HG02840 (cell line): ENCODE results near the gene IBSP.

ENCODE experiments used
- ATAC-seq: cut with Tn5 transposase; IDR thresholded peaks from one replicate; pipeline ENCODE4 v1.9.1; 2021; ENCODE audit warnings: mild to moderate bottlenecking, moderate library complexity, moderate number of reproducible peaks; ENCODE audit not compliant: unreplicated experiment, low FRiP score

Gene IBSP

DNA sequence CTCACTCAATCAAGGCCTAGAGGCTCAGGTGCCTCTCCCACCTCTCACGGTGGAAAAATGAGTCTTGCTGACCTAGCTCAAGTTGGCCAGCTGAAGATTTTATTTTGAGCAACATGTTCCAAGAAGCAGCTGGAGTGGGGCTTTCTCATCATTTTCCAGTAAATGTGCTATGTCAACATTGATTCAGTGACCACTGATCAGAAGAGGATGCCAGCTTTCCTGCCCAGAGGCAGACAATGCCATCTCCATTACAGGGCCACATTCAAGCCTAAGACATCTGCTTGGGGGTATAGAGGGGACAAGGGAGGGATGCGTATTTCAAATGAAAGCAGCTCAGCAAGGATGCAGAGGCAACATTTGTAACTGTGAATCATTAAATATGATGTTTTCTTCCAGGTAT is 36.4 kb downstream of the IBSP start:
- ATAC-seq = no peak

GRCh38 chr4:87838205-87838604 is 38.9 kb downstream of the IBSP start:
- ATAC-seq = no peak

- ATAC-seq = peak; percentile 75
Measured at GRCh38 chr4:87838890-87839591, 39.7 kb downstream of the IBSP start.

GRCh38 chr4:87839592-87839946 is 40.2 kb downstream of the IBSP start:
- no peak for ATAC-seq

GRCh38 chr4:87840149-87840548 is 40.8 kb downstream of the IBSP start:
- no peak for ATAC-seq

DNA sequence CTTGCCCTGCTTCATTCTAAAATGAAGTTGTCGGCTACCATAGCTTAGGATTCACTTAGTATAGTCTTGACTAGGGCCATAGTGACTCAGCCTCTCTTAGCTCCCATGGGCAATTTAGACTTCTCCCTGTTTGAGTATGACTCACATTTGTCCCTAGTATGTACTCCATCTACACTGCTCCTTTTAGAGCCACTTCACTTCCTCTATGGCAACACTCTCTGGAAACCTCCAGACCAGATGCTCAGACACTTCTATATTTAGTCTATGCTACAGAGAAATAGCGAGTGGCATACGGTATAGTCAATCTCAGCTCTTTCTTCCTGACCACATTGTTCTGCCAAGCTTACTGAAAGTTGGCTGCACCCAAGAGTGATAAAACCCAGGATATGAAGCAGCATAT is 44.6 kb downstream of the IBSP start:
- ATAC-seq = no peak

DNA sequence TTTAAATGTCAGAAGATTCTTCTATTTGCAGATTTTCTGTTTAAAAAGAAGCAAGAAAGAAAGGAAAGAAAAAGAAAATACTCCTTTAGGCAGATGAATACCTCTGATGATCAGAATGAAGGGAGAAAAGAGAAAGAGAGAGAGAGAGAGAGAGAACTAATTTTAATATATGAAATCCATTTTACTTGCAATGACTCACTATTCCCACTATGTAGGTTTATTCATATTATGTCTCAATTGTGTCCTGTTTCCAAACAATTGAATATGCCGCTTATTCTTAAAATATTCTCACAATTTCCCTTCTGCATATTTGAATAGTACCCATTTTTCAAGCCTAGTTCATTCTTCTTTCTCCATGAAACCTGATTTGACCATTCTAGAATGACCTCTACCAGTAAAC is 45.1 kb downstream of the IBSP start:
- ATAC-seq = no peak

- no peak for ATAC-seq
Measured at GRCh38 chr4:87846226-87846625, 46.9 kb downstream of the IBSP start.

GRCh38 chr4:87848622-87849351 is 49.4 kb downstream of the IBSP start:
- ATAC-seq = peak; percentile 87

DNA sequence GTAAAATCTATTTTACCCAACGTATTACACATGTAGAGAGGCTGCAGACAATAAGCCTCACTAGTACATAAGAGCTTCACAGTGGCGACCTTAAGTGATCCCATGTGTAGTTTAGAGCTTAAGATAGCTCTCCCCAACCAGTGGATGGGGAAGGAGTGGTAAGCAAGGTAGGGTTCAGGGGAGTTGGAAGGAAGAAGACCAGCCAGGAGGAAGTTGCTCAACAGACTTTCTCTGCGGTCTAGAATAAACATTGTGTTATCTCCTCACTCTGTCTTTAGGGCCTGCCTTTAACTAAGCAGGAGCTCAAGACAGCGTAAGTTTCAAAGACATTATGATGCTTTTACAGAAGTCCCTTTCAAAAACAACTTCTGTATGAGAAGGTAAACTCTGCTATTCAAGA is 50.3 kb downstream of the IBSP start:
- ATAC-seq = no peak

- no peak for ATAC-seq
Measured at GRCh38 chr4:87851332-87851731, 52.0 kb downstream of the IBSP start.

- no peak for ATAC-seq
Measured at GRCh38 chr4:87851953-87852352, 52.6 kb downstream of the IBSP start.

DNA sequence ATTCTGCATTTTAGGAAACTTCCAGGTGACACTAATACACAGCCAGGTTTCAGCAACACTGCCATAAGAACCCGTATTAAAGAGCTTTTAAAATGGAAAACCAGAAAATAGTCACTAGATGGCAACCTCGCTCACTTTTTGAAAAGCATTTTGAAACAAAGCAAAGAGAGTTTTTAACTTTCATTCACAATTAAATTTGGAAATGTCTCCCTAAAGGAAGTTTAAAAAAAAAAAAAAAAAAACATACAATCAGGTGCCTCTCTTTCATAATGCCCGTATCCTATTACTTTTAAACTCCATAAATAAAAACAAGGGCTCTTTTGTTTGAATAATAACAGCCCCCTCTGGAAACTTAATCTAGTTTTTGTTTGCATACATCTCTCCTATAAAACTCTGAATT is 53.8 kb downstream of the IBSP start:
- no peak for ATAC-seq

DNA sequence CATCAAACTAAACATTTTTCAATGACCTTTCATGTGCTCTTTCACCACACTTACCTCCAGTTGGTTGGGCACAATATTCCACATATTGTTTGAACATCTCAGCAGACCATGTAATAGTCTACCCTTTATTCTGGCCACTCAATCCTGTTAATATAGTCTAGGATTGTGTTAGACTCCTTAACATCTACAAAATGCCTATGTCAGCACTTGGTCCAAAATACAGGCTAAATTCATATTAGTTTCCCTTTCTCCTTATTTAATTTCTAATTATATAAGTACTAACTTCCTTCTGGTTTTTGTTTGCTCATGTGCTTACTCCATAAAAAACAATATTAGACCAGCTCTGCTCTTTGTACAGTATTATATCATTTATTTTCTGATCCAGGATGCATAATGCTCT is 54.5 kb downstream of the IBSP start:
- no peak for ATAC-seq

GRCh38 chr4:87855559-87855958 is 56.2 kb downstream of the IBSP start:
- no peak for ATAC-seq

DNA sequence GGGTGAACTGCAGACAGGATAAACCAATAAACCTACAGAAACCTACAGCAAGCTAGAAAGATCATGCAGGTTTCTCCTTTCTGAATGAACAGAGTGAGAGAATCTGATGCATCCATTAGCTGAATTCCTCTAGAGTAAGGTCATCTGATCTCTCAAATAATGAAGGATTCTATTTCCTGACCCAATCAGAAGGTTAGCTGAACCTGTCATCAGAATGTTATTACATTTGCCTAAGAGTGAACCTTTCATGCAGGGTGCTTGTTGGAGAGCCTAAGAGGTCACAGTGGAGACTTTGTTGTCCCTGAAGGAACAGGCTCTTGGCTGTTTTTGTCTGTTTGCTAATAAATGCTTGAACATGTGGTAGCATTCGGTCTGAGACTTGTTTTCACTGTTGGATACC is 57.5 kb downstream of the IBSP start:
- ATAC-seq = no peak

GRCh38 chr4:87857789-87858188 is 58.4 kb downstream of the IBSP start:
- ATAC-seq = no peak
